GM13976 (cell line): ENCODE measurements around the gene MS4A4E.

Source experiments
- DNase-seq: peaks from one replicate; pipeline ENCODE4 v3.0.0; 2012; ENCODE audit warnings: low spot score
- CTCF ChIP-seq: IDR thresholded peaks from 2 replicates; pipeline ENCODE4 v1.5.1; 2012; ENCODE audit warnings: borderline replicate concordance, mild to moderate bottlenecking; ENCODE audit not compliant: insufficient read depth; ENCODE audit errors: extremely low read depth, missing control alignments, control extremely low read depth
- in situ Hi-C: fragments of 300-500 bp; cut with MboI; formaldehyde crosslinking; loops from one replicate; pipeline ENCODE4 v1.12.0; 2022; ENCODE audit warnings: low sequenced_read_pairs, mixed read lengths, inconsistent platforms; ENCODE audit not compliant: unreplicated experiment

MS4A4E gene

GRCh38 chr11:60252213-60253108 is 9.5 kb upstream of the MS4A4E start:
- no peak for DNase-seq
- TF ChIP-seq CTCF = no peak
- in situ Hi-C loops = loop anchor here (10.0 to 25.0 kb wide), 2 partner anchors 235 to 428 kb away; partner anchors contain the start of gene MS4A12

GRCh38 chr11:60251485-60252212 is 8.7 kb upstream of the MS4A4E start:
- DNase-seq = peak; percentile 15
- no peak for TF ChIP-seq CTCF
- in situ Hi-C loops = loop anchor here (10.0 to 25.0 kb wide), 2 partner anchors 236 to 427 kb away; partner anchors contain the start of gene MS4A12

- in situ Hi-C loops = no loop called here
- TF ChIP-seq CTCF = no peak
- DNase-seq = no peak
Measured at GRCh38 chr11:60241786-60242185, 1.2 kb downstream of the MS4A4E start.

- in situ Hi-C loops = no loop called here
- no peak for DNase-seq
- TF ChIP-seq CTCF = no peak
Measured at GRCh38 chr11:60240662-60241061, 2.3 kb downstream of the MS4A4E start.

GRCh38 chr11:60235321-60235720 is 7.6 kb downstream of the MS4A4E start:
- no peak for DNase-seq
- in situ Hi-C loops = no loop called here
- TF ChIP-seq CTCF = no peak

GRCh38 chr11:60230681-60231080 is 12.3 kb downstream of the MS4A4E start:
- in situ Hi-C loops = no loop called here
- DNase-seq = no peak
- TF ChIP-seq CTCF = no peak
